GM21529 (cell line): ENCODE results near the gene MUC2.

ENCODE experiments used
- ATAC-seq: cut with Tn5 transposase; IDR thresholded peaks from one replicate; pipeline ENCODE4 v1.9.1; 2021; ENCODE audit not compliant: unreplicated experiment

The MUC2 gene

GRCh38 chr11:1070594-1071462, 3.8 kb upstream of the MUC2 start:
- ATAC-seq = no peak

- ATAC-seq = no peak
Measured at GRCh38 chr11:1071571-1072115, 3.0 kb upstream of the MUC2 start.

- no peak for ATAC-seq
Measured at GRCh38 chr11:1072116-1072820, 2.4 kb upstream of the MUC2 start.

GRCh38 chr11:1072821-1073231, 1.8 kb upstream of the MUC2 start:
- ATAC-seq = no peak

GRCh38 chr11:1073261-1073724, 1.4 kb upstream of the MUC2 start:
- ATAC-seq = no peak

- ATAC-seq = no peak
Measured at GRCh38 chr11:1073851-1074243, 827 bp upstream of the MUC2 start.

- ATAC-seq = no peak
Measured at GRCh38 chr11:1075341-1075911, 752 bp downstream of the MUC2 start.

- ATAC-seq = no peak
Measured at GRCh38 chr11:1076061-1076665, 1.5 kb downstream of the MUC2 start.

- ATAC-seq = no peak
Measured at GRCh38 chr11:1077033-1077416, 2.4 kb downstream of the MUC2 start.

GRCh38 chr11:1077417-1078119, 2.9 kb downstream of the MUC2 start:
- no peak for ATAC-seq

GRCh38 chr11:1078191-1078601, 3.5 kb downstream of the MUC2 start:
- ATAC-seq = no peak

GRCh38 chr11:1081601-1082311, 7.1 kb downstream of the MUC2 start:
- ATAC-seq = no peak

- no peak for ATAC-seq
Measured at GRCh38 chr11:1082346-1082727, 7.7 kb downstream of the MUC2 start.

- no peak for ATAC-seq
Measured at GRCh38 chr11:1082728-1083620, 8.3 kb downstream of the MUC2 start.

- ATAC-seq = no peak
Measured at GRCh38 chr11:1083621-1084551, 9.2 kb downstream of the MUC2 start.

GRCh38 chr11:1084561-1085439, 10.1 kb downstream of the MUC2 start:
- no peak for ATAC-seq
